ENCODE data around the gene MR1.

MR1 gene

GRCh38 chr1:181090641-181091126, 56.9 kb downstream of the MR1 start:
- no peak for DNase-seq (ENCODE audit: low read depth in 3 of 3, low spot score in 1 of 3)

DNA sequence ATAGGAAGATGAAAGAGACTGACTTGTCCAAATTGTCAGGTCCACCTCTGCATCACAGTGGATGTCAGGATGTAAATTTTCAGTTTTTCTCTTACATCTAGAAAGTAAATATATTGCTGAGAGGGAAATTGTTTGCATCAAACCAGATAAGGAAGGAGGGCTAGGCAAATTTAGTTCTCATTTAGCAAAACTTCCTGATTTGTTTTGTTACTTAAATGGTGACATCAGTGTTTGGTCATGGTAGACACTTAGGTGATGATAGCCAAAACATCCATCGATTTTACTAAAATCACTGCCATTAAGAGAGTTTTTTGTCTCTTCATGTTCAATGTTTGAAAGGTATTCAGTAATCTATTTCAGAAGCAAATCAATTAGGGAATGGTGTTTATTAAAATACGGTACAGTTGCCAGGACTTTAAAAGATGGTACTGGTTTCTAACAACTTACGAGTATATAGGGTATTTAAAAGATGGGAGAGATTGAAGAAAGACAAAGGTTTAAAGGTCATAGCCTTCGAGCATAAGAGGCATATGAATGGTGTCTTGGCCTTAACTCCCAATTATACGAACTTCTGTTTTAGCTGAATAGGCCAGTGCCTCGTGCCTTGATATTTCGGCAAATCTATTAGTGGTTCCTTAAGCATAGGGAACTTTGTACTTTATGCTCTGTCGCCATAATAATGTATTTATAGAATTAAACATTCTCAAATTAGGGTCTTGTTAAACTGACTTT, 57.7 kb downstream of the MR1 start:
- DNase-seq (ENCODE audit: low read depth in 3 of 3, low spot score in 1 of 3): no peak

- no peak for DNase-seq (ENCODE audit: low read depth in 3 of 3, low spot score in 1 of 3)
These were observed 58.3 kb downstream of the MR1 start for GRCh38 chr1:181092056-181092455.

DNA sequence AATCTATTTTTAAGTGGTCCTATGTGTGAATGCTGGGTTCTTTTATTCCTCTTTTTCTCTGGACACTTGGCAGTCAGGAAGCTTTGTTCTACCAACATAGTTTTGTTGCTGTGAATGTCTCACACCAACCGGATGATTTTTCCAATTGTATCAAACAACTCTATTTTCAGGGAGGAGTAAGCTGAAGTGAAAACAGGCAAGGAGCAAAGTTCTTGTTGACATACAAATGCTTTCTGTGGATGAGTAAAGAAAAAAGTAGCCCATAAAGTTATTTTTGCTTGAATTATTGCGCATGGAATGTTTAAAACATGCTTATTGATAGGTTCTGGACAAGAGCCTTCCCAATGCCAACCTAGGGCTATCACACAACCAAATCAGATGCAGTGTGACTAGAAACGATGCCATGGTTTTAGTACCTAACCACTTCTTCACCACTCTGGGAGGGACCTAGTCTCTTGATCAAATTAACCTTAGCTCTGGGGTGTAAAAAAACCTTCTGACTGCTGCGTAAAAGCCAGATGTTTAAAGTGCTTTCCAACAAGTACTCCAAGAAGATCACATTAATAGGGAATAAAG, 59.2 kb downstream of the MR1 start:
- no peak for DNase-seq (ENCODE audit: low read depth in 3 of 3, low spot score in 1 of 3)

- DNase-seq (ENCODE audit: low read depth in 3 of 3, low spot score in 1 of 3): no peak
These were observed 60.8 kb downstream of the MR1 start for GRCh38 chr1:181094416-181095212.

- no peak for DNase-seq (ENCODE audit: low read depth in 3 of 3, low spot score in 1 of 3)
These were observed 61.5 kb downstream of the MR1 start for GRCh38 chr1:181095260-181095659.

DNA sequence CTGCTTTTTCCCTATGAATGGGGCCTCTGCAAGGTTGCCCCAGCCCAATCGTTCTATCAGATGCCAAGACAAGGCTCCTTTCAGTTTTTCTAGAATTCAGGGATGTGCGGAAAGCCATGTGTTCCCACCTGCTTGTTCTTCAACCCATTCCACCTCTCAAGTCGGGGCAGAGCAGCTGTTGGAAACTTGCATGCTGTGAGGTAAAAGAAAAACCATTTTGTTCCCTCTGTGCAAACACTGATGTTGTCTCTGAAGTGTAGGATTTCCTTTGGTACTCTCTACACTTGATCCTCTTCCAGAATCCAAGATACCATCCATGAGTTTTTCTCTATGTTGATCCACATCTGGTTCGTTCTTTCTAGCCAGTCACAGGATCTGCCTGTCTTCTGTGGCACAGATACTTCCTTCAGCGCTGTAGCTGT, 62.0 kb downstream of the MR1 start:
- DNase-seq (ENCODE audit: low read depth in 3 of 3, low spot score in 1 of 3): no peak

- no peak for DNase-seq (ENCODE audit: low read depth in 3 of 3, low spot score in 1 of 3)
These were observed 63.5 kb downstream of the MR1 start for GRCh38 chr1:181097242-181097641.

DNA sequence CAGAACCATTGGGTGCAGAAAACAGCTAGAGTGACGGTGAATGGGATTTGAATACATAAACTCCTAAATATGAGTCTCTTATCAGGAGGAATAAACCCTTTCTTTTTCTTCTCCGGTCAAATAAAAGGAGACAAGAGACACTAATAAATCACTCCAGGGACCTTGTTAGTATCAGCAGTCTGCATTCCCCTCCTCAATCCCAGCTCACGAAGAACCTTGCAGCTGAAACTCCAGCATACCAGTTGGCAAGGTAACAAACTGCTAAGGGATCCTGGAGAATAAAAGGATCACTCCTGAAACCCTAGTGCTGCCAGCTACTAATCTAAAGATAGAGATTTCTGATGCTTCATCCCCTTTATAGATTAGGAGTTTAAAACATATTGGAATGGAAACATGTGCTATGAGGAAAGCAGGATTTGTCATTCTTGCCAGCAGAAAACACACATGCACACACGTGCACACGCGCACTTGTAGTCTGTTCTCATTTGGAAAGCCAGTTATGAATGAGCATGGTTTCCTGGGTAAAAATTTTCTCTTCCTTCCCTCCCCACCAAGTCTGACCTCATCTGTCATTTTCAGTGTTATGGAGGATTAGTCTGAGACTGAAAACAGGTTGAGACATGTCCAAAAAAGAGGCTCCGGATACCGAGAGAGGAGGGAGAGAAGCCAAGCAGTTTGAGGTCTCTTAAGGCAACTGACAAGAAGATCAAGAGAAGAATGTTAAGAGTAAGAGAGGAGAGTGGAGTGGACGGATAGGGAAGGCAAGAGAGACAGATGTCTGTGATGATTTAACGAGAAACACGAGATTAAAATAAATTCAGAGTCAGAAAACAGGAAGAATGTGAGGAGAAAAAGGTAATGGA, 65.6 kb downstream of the MR1 start:
- no peak for DNase-seq (ENCODE audit: low read depth in 3 of 3, low spot score in 1 of 3)

DNA sequence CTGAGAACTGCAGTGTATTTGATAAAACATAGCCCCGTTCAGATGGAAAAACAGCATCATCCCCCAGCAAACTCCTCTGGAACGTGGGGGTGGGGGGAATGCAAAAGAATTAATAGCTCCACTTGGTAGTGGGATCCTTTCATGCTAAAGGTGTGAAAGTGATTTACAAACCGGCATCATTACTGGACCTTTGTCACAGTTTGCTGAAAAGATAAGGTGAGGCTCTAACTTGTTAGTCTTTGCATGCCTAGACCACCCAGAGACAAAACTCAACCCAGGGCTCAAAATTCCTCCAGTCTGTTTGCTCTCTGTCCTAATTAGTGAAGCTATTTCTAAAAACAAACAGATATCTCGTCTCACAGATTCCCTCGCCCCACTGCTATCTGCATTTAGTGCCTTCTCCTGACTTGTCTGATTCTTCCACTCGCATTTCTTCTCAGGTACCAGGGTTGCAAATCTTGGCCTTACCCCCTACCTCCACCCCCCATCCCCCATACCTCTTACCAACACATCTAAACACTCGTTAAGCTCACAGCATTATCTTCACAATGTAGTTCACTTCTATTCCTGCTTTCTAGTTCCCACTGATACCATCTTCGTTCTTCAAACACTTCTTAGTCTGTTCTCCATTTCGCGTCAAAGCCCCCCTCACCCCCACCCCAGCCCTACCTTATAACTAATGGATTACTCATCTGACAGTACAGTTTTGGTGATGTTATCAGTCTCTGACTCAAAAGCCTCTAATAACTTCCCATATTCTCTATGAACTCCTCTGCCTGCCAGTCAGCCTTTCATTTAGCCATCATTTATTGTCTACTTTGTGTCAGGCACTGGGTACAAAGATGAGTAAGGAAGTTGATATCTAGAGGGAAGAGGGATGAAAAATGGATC, 66.5 kb downstream of the MR1 start:
- DNase-seq (ENCODE audit: low read depth in 3 of 3, low spot score in 1 of 3): no peak

GRCh38 chr1:181100934-181101333, 67.2 kb downstream of the MR1 start:
- DNase-seq (ENCODE audit: low read depth in 3 of 3, low spot score in 1 of 3): no peak

DNA sequence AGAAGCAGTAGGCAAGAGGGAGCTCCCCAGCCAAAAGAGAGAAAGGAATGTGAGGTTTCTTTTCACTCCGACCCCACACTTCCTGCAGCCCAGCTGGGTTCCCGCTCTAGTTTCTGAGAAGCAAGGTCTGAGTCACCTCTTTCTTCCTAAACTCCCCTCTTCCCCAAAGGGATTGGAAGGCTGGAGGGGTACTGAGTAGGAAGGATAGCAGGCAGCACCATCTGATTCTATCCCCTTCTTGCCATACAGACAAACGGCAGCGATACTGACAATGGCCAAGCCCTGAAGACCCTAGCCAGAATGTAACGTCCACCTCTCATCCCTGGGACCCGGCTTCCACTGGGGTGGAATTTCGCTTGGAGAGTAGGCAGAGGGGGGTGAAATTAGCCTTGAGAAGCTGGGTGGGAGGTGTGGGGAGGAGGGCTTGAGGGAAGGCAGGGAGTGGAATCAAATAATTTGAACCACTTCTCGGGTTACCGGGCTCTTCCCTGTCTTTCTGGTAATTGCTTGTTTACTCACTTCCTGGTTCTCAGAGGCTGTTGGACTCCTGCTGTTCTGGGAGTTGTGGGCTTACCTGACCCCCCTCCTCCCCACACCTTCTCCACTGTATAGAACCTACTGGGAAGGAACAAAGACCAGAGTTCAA, 67.9 kb downstream of the MR1 start:
- DNase-seq (ENCODE audit: low read depth in 3 of 3, low spot score in 1 of 3): no peak

DNA sequence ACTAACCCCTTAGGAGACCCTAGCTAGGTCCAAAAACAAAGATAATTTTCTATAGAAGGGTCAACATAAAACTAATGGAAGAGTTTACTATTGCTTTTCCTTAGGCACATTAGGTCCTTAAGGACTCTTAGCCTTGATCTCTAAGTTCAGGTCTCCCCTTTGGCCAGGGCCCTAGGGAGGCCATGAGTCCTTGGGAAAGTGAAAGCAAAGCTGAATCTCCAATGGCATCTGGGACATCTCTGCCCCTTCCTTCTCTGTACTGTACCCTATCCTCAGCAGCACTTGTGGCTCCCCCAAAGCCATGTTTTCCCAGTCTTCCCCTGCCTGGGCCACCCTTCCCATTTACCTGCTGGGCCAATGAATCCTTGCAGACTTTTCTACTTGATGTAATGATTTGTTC, 69.1 kb downstream of the MR1 start:
- no peak for DNase-seq (ENCODE audit: low read depth in 3 of 3, low spot score in 1 of 3)

DNA sequence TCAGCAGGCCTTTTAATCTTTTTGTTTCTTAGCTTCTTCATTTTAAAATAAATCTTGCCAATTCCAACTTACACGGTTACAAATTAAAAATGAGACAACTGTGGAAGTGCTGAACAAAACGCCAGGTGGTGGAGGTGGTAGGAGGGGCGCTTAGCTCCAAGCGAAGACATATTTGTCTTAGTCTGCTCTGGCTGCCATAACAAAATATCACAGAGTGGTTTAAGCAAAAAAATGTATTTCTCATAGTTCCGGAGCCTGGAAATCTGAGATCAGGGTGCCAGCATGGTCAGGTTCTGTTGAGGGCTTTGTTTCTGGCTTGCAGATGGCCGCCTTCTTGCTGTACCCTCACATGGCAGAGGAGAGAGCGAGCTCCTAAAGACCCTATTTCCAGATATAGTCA, 69.6 kb downstream of the MR1 start:
- DNase-seq (ENCODE audit: low read depth in 3 of 3, low spot score in 1 of 3): no peak

- DNase-seq (ENCODE audit: low read depth in 3 of 3, low spot score in 1 of 3): no peak
These were observed 70.4 kb downstream of the MR1 start for GRCh38 chr1:181104042-181104789.

- no peak for DNase-seq (ENCODE audit: low read depth in 3 of 3, low spot score in 1 of 3)
These were observed 71.0 kb downstream of the MR1 start for GRCh38 chr1:181104790-181105133.

- DNase-seq (ENCODE audit: low read depth in 3 of 3, low spot score in 1 of 3): peak; percentile 83 to 91 (median 88)
These were observed 71.6 kb downstream of the MR1 start for GRCh38 chr1:181105134-181106021.

- no peak for DNase-seq (ENCODE audit: low read depth in 3 of 3, low spot score in 1 of 3)
These were observed 72.2 kb downstream of the MR1 start for GRCh38 chr1:181106022-181106312.

Data from stimulated activated CD4-positive, alpha-beta T cell treated with anti-CD3 and anti-CD28 coated beads, TNF-alpha, amount 100 ng/mL, for 1 hour (primary cell).